Measurements from ENCODE around the gene EIF4G3. TPM values are rescaled to one million over a fixed set of nuclear protein-coding genes. Genes with fewer than 3 reads are reported as not detected.

EIF4G3 gene
- total and polyA plus RNA-seq, 2 donors (not counting 3 experiments of a cell fraction or from before 2014, with no cell fraction given): 40.7 to 78.5 TPM

DNA sequence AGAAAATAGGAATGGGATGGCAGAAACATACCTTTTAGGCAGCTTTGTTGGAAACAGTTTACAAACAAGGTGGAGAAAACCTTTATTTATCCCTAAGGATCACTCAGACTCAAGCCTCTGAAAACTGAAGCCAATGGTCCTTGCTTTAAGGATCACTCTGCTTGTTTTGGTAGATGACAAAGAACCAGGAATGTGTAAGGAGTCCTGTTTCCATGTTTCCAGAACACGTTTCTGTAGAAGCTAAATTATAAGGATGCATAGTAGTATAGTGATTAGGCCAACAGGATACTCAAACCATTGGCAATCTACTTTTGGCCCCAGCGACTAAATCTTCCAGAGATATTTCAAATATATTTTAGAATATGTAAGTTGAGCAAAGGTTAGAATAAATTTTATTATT is 240.5 kb downstream of the EIF4G3 start:
- H3K9ac ChIP-seq (replicated peaks; ENCODE audit: extremely low read depth, insufficient read depth, low read length): no peak overlapping the region
- dilution Hi-C loops (cut with MboI; ENCODE audit: extremely low pct_ligation_motif_present, low sequenced_read_pairs) (no loop called here), intact Hi-C loops (cut with micrococcal nuclease) (no loop called here)
- no peaks in the 10 kb centered on the region for H3K9me3 ChIP-seq (replicated peaks; ENCODE audit: control insufficient read depth, insufficient read depth, low read length)
- DNase-seq (ENCODE audit: low read depth, low spot score) (no peak), FAIRE-seq (no peak)
- H3K4me1 ChIP-seq (ENCODE audit: control insufficient read depth, extremely low read depth, insufficient read depth, low read length): no peaks in the 10 kb centered on the region
- peaks cover 0 to under 1% of the 10 kb centered on the region in 2 experiments for H3K36me3 ChIP-seq (ENCODE audit: control insufficient read depth in 2 of 2, extremely low read depth in 1 of 2, insufficient read depth in 2 of 2, low read length in 2 of 2)
- BruUV-seq (replicated peaks): no TSS peak
- H3K4me2 ChIP-seq (ENCODE audit: insufficient read depth, low read length): no peak overlapping the region
- no peak overlapping the region for H2AFZ ChIP-seq (ENCODE audit: low read depth, low read length)
- H3K4me3 ChIP-seq (replicated peaks in 1 of 3; ENCODE audit: insufficient read depth in 1 of 3, low read depth in 1 of 3, low read length in 3 of 3): no peak overlapping the region
- CTCF ChIA-PET: interaction anchor here (1.2 to 1.6 kb wide), 2 partner anchors 33 to 259 kb away, joined by 3 to 5 read pairs; no protein-coding TSS in a partner anchor
- H4K20me1 ChIP-seq (replicated peaks; ENCODE audit: control insufficient read depth, extremely low read depth, insufficient read depth, low read length): no peaks in the 10 kb centered on the region
- no peak overlapping the region for H3K27ac ChIP-seq (ENCODE audit: insufficient read depth, low read depth, low read length)
- TF ChIP-seq POLR2A (IDR thresholded peaks at IDR 0.05; ENCODE audit: low read depth, low read length) (no peak), MYC (IDR thresholded peaks at IDR 0.05; ENCODE audit: low read depth, low read length) (no peak), FOS (IDR thresholded peaks at IDR 0.05; ENCODE audit: borderline replicate concordance, insufficient read depth, low read length) (no peak), POLR2AphosphoS5 (IDR thresholded peaks at IDR 0.05; ENCODE audit: insufficient read depth, low read depth, low read length) (no peak), GATA2 (IDR thresholded peaks at IDR 0.05; ENCODE audit: insufficient read depth, insufficient read length, low read depth, low read length) (no peak), EZH2 (IDR thresholded peaks at IDR 0.05; ENCODE audit: borderline replicate concordance, low read depth, low read length, severe bottlenecking) (no peak)
- TF ChIP-seq, protein P1, sequence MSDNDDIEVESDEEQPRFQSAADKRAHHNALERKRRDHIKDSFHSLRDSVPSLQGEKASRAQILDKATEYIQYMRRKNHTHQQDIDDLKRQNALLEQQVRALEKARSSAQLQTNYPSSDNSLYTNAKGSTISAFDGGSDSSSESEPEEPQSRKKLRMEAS (IDR thresholded peaks at IDR 0.05; ENCODE audit: insufficient read depth, insufficient read length): no peak
- POLR2A ChIA-PET: no interaction called here
- H3K27me3 ChIP-seq (ENCODE audit: control insufficient read depth in 2 of 2, insufficient read depth in 2 of 2, low read length in 2 of 2): no peaks in the 10 kb centered on the region
- H3K79me2 ChIP-seq (ENCODE audit: control insufficient read depth, insufficient read depth, low read length): no peaks in the 10 kb centered on the region
- no peaks in the 10 kb centered on the region for H3K9me1 ChIP-seq (replicated peaks; ENCODE audit: control insufficient read depth, extremely low read depth, insufficient read depth, low read length)

DNA sequence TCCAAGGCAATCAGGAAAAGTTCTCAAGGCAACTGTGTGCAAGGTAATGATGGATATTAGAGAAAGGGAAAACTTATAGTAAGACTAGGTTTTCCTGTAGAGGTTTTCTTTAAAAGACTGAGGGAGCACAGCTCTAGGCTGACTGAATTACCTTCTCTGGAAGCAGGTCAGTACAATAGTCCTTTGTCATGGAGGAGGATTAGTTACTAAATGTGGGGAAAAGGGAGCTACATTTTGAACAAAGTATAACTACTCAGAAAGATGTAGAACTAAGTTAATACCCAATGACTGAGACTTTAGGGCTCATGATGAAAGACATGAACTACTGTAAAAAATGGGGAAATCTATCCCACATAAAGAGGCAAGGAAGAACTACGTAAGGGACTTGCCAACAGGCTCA is 241.0 kb downstream of the EIF4G3 start:
- H3K27ac ChIP-seq (ENCODE audit: insufficient read depth, low read depth, low read length): no peak overlapping the region
- intact Hi-C loops (cut with micrococcal nuclease): no loop called here
- H3K36me3 ChIP-seq (ENCODE audit: control insufficient read depth in 2 of 2, extremely low read depth in 1 of 2, insufficient read depth in 2 of 2, low read length in 2 of 2): no peaks in the 10 kb centered on the region
- ChIA-PET POLR2A (no interaction called here), CTCF (interaction anchor here (1.2 to 1.6 kb wide), 2 partner anchors 33 to 260 kb away, joined by 3 to 5 read pairs; no protein-coding TSS in a partner anchor)
- no peak overlapping the region for H3K9ac ChIP-seq (replicated peaks; ENCODE audit: extremely low read depth, insufficient read depth, low read length)
- no peak for DNase-seq (ENCODE audit: low read depth, low spot score)
- H3K9me3 ChIP-seq (replicated peaks; ENCODE audit: control insufficient read depth, insufficient read depth, low read length): no peaks in the 10 kb centered on the region
- dilution Hi-C loops (cut with MboI; ENCODE audit: extremely low pct_ligation_motif_present, low sequenced_read_pairs): no loop called here
- TF ChIP-seq GATA2 (IDR thresholded peaks at IDR 0.05; ENCODE audit: insufficient read depth, insufficient read length, low read depth, low read length) (no peak), POLR2AphosphoS5 (IDR thresholded peaks at IDR 0.05; ENCODE audit: insufficient read depth, low read depth, low read length) (no peak), POLR2A (IDR thresholded peaks at IDR 0.05; ENCODE audit: low read depth, low read length) (no peak), FOS (IDR thresholded peaks at IDR 0.05; ENCODE audit: borderline replicate concordance, insufficient read depth, low read length) (no peak), EZH2 (IDR thresholded peaks at IDR 0.05; ENCODE audit: borderline replicate concordance, low read depth, low read length, severe bottlenecking) (no peak), MYC (IDR thresholded peaks at IDR 0.05; ENCODE audit: low read depth, low read length) (no peak), JUN (IDR thresholded peaks at IDR 0.05; ENCODE audit: borderline replicate concordance, insufficient read depth, insufficient read length, low read depth) (no peak)
- TF ChIP-seq, protein P2, sequence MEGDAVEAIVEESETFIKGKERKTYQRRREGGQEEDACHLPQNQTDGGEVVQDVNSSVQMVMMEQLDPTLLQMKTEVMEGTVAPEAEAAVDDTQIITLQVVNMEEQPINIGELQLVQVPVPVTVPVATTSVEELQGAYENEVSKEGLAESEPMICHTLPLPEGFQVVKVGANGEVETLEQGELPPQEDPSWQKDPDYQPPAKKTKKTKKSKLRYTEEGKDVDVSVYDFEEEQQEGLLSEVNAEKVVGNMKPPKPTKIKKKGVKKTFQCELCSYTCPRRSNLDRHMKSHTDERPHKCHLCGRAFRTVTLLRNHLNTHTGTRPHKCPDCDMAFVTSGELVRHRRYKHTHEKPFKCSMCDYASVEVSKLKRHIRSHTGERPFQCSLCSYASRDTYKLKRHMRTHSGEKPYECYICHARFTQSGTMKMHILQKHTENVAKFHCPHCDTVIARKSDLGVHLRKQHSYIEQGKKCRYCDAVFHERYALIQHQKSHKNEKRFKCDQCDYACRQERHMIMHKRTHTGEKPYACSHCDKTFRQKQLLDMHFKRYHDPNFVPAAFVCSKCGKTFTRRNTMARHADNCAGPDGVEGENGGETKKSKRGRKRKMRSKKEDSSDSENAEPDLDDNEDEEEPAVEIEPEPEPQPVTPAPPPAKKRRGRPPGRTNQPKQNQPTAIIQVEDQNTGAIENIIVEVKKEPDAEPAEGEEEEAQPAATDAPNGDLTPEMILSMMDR (IDR thresholded peaks at IDR 0.05; ENCODE audit: extremely low read depth in 1 of 2, insufficient read depth in 1 of 2, low read depth in 1 of 2, low read length in 2 of 2): no peak
- TF ChIP-seq, protein P1 (IDR thresholded peaks at IDR 0.05; ENCODE audit: insufficient read depth, insufficient read length): no peak
- H3K27me3 ChIP-seq (ENCODE audit: control insufficient read depth in 2 of 2, insufficient read depth in 2 of 2, low read length in 2 of 2): no peaks in the 10 kb centered on the region
- H3K4me2 ChIP-seq (ENCODE audit: insufficient read depth, low read length): no peak overlapping the region
- no peaks in the 10 kb centered on the region for H3K79me2 ChIP-seq (ENCODE audit: control insufficient read depth, insufficient read depth, low read length)
- FAIRE-seq: no peak
- H3K4me3 ChIP-seq (replicated peaks in 1 of 3; ENCODE audit: insufficient read depth in 1 of 3, low read depth in 1 of 3, low read length in 3 of 3): no peak overlapping the region
- no peaks in the 10 kb centered on the region for H3K9me1 ChIP-seq (replicated peaks; ENCODE audit: control insufficient read depth, extremely low read depth, insufficient read depth, low read length)
- H3K4me1 ChIP-seq (ENCODE audit: control insufficient read depth, extremely low read depth, insufficient read depth, low read length): no peaks in the 10 kb centered on the region
- no peak overlapping the region for H2AFZ ChIP-seq (ENCODE audit: low read depth, low read length)
- BruUV-seq (replicated peaks): no TSS peak
- no peaks in the 10 kb centered on the region for H4K20me1 ChIP-seq (replicated peaks; ENCODE audit: control insufficient read depth, extremely low read depth, insufficient read depth, low read length)

All from endothelial cell of umbilical vein (primary cell).